GM12865 (cell line): ENCODE data around the gene C16orf54.
"Not testable (repeated sequence)": the region's sequence is repeated elsewhere in the genome, so short reads cannot be mapped to it uniquely, and the experiment has no call there.

ENCODE experiments used
- DNase-seq: peaks from one replicate; pipeline ENCODE4 v3.0.0; 2010; ENCODE audit warnings: low read depth
- H3K4me3 ChIP-seq: 2 replicates; pipeline ENCODE4 v1.5.1; 2011; ENCODE audit warnings: mild to moderate bottlenecking, low read depth, low read length, control low read depth
- TF ChIP-seq, protein P1 (sequence below): IDR thresholded peaks from 2 replicates; pipeline ENCODE4 v1.5.1; 2011; ENCODE audit warnings: low read length, control low read depth, low read depth, inconsistent platforms; ENCODE audit not compliant: insufficient read depth; ENCODE audit errors: missing control alignments

C16orf54 gene

DNA sequence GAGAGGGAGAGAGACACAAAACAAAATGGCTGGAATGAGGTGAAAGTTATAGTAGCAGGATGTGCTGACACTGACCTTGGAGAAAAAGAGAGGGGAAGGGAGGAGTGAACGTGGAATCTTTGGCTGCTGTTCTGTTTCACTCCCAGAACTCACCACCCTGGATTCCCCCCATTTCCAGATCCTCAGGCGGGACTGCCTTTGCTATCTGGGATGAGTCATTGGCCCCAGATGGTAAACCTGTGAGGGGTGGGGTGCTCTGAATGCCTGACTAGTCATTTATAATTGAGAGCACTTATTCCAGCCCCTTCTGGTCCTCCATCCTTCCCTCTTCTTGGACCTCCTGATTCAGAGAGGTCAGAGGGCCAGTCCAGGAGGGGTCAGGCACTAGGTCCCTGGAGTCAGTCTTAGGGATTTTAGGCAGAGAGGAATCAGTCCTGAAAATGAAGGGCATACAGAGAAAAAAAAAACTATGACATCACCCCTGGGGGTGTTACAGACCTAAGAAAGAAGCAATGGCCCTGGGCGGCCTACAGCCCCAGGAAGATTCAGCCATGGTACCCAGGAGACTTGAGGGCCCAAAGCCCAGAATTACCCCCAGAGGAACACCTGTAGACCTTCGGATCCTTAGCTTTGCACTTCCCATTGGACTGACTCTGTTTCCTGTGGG lies 30.1 kb upstream of the C16orf54 start:
- no peak overlapping the region for H3K4me3 ChIP-seq
- TF ChIP-seq, protein P1, sequence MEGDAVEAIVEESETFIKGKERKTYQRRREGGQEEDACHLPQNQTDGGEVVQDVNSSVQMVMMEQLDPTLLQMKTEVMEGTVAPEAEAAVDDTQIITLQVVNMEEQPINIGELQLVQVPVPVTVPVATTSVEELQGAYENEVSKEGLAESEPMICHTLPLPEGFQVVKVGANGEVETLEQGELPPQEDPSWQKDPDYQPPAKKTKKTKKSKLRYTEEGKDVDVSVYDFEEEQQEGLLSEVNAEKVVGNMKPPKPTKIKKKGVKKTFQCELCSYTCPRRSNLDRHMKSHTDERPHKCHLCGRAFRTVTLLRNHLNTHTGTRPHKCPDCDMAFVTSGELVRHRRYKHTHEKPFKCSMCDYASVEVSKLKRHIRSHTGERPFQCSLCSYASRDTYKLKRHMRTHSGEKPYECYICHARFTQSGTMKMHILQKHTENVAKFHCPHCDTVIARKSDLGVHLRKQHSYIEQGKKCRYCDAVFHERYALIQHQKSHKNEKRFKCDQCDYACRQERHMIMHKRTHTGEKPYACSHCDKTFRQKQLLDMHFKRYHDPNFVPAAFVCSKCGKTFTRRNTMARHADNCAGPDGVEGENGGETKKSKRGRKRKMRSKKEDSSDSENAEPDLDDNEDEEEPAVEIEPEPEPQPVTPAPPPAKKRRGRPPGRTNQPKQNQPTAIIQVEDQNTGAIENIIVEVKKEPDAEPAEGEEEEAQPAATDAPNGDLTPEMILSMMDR, result no peak
- DNase-seq, result no peak

DNA sequence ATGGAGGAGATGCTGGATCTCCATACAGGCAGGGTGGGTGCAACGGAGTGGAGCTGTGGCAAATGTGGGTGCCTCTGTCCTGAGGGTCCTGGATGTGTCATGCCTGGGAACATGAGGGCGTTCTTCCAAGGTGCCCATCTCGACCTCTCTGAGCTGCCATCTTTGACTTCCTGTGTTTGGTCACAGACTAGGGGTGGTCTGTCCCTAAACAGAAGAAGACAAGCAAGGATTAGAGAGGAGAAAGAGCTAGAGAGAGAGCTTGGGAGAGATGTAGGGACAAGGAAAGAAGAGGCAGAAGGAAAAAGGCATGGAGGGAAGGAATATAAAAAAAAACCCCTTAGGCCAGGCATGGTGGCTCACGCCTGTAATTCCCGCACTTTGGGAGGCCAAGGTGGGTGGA lies 28.9 kb upstream of the C16orf54 start:
- no peak overlapping the region for H3K4me3 ChIP-seq
- DNase-seq, result no peak
- TF ChIP-seq, protein P1, result no peak

DNA sequence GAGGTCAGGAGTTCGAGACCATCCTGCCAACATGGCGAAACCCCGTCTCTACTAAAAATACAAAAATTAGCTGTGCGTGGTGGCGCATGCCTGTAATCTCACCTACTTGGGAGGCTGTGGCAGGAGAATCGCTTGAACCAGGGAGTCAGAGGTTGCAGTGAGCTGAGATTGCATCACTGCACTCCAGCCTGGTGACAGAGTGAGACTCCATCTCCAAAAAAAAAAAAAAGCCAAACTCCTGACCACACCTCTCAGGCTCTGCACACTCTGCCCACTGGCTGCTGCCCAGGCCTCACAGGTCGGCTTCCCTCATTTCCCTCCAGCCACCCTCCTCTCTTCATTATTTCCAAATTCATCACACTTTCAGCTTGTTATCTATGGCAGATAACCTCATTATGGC lies 26.5 kb upstream of the C16orf54 start:
- H3K4me3 ChIP-seq, DNase-seq: not testable (repeated sequence)

DNA sequence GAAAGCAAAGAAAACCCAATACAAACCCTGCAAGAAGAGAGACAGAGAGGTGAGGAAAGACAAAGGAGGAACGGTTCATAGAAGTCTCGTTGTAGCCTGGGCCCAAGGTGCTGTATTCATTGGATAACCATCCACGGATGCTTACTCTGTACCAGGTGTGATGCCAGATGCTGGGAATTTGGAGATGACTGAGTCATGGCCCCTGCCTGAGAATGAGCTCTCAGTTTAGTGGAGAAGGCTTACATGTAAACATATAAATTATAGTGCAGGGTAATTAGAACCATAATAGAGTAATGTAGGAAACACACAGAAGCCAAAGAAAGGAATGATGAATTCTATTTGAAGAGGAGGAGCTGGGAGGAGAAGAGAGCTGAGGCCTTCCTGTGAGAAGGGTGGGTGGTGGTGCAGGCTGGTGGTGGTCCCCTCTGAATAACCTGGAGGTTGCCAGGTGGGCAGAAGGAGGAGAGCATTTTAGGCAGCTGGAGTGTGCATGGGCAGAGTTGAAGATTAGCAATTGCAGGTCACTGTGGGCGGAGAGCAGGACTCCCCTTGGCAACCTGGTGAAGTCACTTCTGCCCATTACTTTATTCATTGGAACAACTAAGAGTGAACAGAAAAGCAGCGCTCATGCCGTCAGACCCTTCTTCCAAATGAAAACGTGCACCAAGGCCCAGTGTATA lies 24.6 kb upstream of the C16orf54 start:
- H3K4me3 ChIP-seq, result no peak overlapping the region
- DNase-seq, result no peak
- TF ChIP-seq, protein P1, result no peak

DNA sequence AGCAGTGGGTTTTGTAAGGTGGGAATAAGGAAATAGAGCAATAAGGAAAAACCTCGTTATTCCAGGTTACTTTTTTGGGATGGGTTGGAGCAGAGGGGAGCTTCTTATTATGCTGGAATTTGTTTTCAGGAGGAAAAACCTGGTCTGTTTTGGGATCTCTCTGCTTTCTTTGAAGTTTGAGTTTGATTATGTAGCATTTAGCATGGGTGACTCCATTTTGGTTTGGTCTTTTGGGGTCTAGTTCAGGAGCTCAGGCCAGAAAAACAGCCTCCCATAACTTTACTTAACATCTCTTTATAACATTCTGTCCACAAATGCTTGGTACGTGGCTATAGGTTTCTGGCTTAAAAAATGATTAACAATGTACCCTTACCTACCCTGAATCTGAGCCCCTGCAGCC lies 23.7 kb upstream of the C16orf54 start:
- H3K4me3 ChIP-seq, result no peak overlapping the region
- TF ChIP-seq, protein P1, result no peak
- DNase-seq, result no peak

DNA sequence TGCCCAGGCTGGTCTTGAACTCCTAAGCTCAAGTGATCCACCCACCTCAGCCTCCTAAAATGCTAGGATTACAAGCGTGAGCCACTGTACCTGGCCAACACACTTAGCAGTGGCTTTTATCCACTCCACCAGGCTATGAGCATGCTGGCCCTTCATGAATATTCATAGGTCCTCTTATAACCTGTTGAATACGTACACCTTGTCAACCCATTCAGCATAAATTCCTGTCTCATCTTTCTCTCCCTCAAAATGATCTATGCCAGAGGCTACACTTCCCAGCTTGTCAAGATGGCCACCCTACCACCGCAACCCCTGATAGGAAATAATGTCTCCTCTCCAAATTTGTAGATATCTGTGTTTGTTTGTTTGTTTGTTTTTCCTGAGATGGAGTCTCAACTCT lies 21.3 kb upstream of the C16orf54 start:
- TF ChIP-seq, protein P1, result no peak
- no peak for DNase-seq
- no peak overlapping the region for H3K4me3 ChIP-seq

DNA sequence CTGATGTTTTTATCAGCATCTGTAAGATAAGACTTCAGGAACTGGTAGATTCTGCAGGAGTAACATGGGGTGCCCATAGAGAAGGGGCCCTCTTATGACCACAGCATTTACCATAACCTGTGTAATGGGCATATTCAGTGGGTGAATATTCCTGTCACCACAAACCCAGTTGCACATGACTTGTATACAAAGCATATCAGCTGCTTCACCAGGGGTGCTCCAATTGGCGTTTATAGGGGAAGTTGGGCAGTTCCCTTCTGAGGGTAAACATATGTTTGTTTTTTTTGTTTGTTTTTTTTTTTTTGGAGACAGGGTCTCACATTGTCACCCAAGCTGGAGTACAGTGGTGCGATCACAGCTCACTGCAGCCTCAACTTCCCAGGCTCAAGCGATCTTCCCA lies 20.8 kb upstream of the C16orf54 start:
- no peak for DNase-seq
- TF ChIP-seq, protein P1, result no peak
- H3K4me3 ChIP-seq, result no peak overlapping the region
